GM12892 (cell line): ENCODE results near the gene MED13L.

Source experiments
- POLR2A ChIP-seq: IDR thresholded peaks from 2 replicates; pipeline ENCODE4 v1.6.1; 2011; ENCODE audit warnings: low read depth, low read length, control low read depth
- POLR2AphosphoS5 ChIP-seq: IDR thresholded peaks from 2 replicates; pipeline ENCODE4 v1.6.1; 2011; ENCODE audit warnings: low read depth, low read length, control low read depth
- TAF1 ChIP-seq: IDR thresholded peaks from 2 replicates; pipeline ENCODE4 v1.6.1; 2011; ENCODE audit warnings: low read depth, mild to moderate bottlenecking, control low read depth, low read length, borderline replicate concordance

DNA sequence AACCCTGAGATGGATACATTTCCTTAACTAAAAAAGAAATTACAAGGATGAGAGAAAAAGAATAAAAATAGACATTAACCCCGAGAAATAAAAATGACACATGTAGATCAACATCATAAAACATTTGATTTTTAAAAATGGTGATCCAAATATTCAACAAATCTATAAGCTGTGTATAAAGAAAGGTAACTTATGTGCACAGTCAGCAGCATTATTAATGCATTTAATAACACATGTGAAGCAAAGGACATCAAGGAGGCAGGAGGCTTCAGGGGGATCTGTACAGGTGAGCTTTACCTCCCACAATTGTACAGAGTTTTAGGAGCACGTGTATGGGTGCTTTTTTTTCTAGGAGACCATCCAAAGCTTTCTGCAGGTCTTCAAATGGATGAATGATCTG, 76.1 kb downstream of the MED13L start:
- TF ChIP-seq POLR2AphosphoS5 = no peak
- TF ChIP-seq POLR2A = no peak
- no peak for TF ChIP-seq TAF1
